Skin epidermis (tissue), 12 donors: ENCODE measurements around the gene NFIB.

Source experiments
- H3K27ac ChIP-seq, 21 experiments: fragments of 200-600 bp; sonication (generic) in 11 of 21; one replicate each; pipeline ENCODE4 v1.5.0; 2020; ENCODE audit warnings: mild to moderate bottlenecking in 3 of 21, inconsistent platforms in 2 of 21, moderate library complexity in 2 of 21
- H3K4me3 ChIP-seq, 7 experiments: fragments of 200-600 bp; sonication (generic) in 2 of 7; one replicate each; pipeline ENCODE4 v1.5.0; 2020; ENCODE audit warnings: inconsistent platforms in 2 of 7, mild to moderate bottlenecking in 2 of 7, moderate library complexity in 1 of 7

The NFIB gene

GRCh38 chr9:14296495-14297113, 17.3 kb downstream of the NFIB start:
- peak overlapping the region in 2 of 21 experiments; percentile 7 to 31 for H3K27ac ChIP-seq
- no peak overlapping the region for H3K4me3 ChIP-seq

GRCh38 chr9:14294659-14295058, 19.3 kb downstream of the NFIB start:
- Histone ChIP-seq H3K4me3 (no peak overlapping the region), H3K27ac (no peak overlapping the region)

DNA sequence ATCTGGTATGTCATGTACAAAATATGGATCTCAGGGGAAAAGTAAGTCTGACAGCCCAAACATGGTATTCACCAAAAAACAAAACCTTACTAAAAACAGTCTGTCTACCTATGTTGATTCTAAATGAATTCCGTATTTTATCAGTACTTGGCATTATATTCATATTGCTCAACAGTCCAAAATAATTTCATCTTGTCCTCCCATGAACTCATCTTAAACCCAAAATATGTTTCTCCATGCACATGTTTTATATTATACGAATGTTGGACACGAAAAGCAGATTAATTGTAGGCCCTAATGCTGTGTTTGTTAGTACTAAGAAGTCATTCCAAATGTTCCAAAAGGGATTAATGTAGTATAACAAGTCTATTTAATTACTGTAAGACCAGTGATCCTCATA, 20.1 kb downstream of the NFIB start:
- Histone ChIP-seq H3K27ac (no peak overlapping the region), H3K4me3 (no peak overlapping the region)

DNA sequence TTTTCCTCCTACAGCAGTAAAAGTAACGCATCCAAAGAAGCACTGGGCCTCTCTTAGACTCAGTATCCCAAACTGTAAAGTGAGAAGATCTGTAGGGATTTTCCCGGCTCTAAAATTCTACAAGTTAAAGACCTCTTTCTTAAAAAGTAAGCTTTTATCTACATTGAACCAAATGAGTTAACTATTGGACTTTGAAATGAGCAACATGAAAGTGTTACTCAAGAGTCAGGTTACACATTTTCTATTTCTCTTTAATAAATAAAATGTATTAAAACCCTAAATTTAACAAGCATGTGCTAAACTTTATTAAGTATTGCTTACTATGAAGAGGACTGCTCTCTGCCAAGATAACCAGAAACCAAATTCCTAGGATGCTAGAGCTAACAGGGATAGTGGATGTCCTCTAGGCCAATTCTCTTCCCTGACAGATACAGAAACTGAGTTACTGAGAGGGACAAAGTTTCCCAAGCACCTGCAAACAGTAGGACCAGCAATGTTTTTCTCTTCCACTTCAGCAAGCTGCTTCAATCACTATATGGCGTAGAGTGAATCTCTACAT, 21.7 kb downstream of the NFIB start:
- Histone ChIP-seq H3K4me3 (no peak overlapping the region), H3K27ac (no peak overlapping the region)

GRCh38 chr9:14289916-14290315, 24.0 kb downstream of the NFIB start:
- Histone ChIP-seq H3K27ac (no peak overlapping the region), H3K4me3 (no peak overlapping the region)

DNA sequence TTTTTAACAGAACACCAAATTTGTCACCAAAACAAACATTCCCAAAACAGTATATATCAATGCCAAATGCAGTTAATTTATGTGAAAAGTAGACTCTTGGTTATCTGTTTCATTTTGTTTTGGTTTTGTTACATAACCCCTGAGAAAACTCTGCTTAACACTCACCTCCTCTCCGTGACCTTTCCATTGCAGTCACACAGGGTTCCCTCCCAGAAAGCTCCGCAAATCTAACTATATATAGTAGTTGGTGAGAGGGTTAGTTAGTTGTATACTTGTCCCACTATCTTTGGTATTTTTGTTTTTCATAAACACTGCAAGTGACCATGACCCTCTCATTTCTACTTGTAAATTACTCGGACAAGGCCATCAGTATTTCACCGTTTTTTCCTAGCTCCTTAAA, 25.5 kb downstream of the NFIB start:
- no peak overlapping the region for H3K27ac ChIP-seq
- H3K4me3 ChIP-seq = no peak overlapping the region

GRCh38 chr9:14286121-14286520, 27.8 kb downstream of the NFIB start:
- H3K4me3 ChIP-seq = no peak overlapping the region
- no peak overlapping the region for H3K27ac ChIP-seq

GRCh38 chr9:14283276-14283675, 30.7 kb downstream of the NFIB start:
- H3K27ac ChIP-seq = no peak overlapping the region
- no peak overlapping the region for H3K4me3 ChIP-seq

GRCh38 chr9:14281876-14282275, 32.1 kb downstream of the NFIB start:
- H3K4me3 ChIP-seq = no peak overlapping the region
- H3K27ac ChIP-seq = no peak overlapping the region

DNA sequence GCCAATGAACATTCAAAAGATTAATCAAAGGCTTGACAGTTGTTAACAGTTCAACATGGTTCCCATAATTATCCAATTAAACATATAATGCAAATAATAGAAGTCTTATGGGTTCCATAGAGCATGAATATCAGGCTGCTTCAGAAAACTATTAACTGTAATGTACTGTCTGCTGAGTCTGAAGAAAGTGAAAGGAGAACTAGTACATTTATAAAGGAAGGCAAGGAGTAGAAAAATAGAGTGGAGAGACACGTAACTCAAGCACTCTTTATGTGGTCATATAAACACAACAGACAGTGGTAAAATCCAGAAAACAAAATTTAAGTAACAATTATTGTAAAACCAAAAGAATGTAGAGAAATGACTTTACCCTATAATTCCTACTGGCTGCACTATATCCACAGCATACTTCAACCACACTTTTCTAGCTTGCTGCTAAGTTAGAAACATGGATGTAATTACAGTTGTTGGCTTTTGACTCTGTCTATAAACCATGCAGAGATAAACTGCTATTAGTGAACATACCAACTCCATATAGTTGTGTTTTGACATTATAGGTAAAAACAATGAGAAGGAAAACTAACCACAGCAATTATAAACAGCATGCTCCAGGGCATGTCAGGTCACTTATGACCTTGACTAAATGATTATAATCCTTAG, 32.7 kb downstream of the NFIB start:
- Histone ChIP-seq H3K27ac (no peak overlapping the region), H3K4me3 (no peak overlapping the region)

- no peak overlapping the region for H3K27ac ChIP-seq
- H3K4me3 ChIP-seq = no peak overlapping the region
Observed at GRCh38 chr9:14279671-14280070, 34.3 kb downstream of the NFIB start.

- Histone ChIP-seq H3K27ac (no peak overlapping the region), H3K4me3 (no peak overlapping the region)
Observed at GRCh38 chr9:14278291-14278721, 35.6 kb downstream of the NFIB start.

DNA sequence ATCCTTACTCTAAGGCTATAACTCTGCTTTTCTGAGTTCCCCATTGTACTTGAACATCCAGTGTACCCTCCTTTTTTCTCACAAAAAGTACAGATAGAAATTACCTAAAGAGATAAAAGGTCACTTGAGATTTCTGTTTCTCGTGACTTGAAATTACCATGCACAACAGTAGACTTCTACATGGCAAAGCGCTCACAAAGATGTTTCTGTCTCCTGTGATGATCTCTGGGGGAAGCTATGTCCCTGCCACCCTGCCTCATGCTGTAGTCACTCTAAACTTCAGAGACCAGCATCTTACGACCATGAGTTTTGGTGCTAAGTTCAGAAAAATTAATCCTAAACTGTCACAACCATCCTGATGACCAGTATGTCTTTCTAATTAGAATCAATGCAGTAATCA, 36.2 kb downstream of the NFIB start:
- H3K27ac ChIP-seq = peak overlapping the region in 1 of 21 experiments; percentile 20

GRCh38 chr9:14277244-14277643, 36.7 kb downstream of the NFIB start:
- Histone ChIP-seq H3K4me3 (no peak overlapping the region), H3K27ac (no peak overlapping the region)

More for the DNA sequence above, 36.2 kb downstream of the NFIB start:
- no peak overlapping the region for H3K4me3 ChIP-seq

- H3K4me3 ChIP-seq = no peak overlapping the region
- H3K27ac ChIP-seq = no peak overlapping the region
Observed at GRCh38 chr9:14275331-14275730, 38.6 kb downstream of the NFIB start.

GRCh38 chr9:14273696-14274121, 40.2 kb downstream of the NFIB start:
- Histone ChIP-seq H3K27ac (peak overlapping the region in 2 of 21 experiments; percentile 4 to 57), H3K4me3 (no peak overlapping the region)

DNA sequence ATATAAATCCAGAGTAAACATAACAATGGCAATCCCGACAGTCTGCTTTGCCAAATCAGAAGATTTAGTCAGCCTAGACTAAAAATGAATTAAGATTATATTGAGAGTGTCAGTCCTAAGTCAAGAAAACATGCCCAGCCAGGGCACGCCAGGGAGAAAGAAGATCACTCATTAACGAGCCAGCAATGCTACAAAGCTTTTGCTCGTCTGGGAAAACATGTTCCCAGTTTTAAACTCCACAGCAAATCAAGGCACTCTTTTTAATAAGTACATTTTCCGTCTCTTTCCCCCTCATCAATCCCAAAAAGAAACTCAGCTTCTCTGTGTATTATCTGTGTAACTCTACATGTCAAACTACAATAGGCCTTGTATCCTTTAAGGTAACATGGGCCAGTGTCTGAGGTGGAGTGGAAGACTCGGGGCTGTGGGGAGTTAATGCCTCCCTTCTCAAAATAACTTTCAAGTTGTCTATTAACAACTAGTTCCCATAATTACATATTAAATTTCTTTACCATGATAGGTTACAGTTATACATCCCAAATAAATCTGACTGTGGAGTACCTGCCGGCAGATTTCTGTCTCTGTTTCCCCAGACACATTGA, 40.9 kb downstream of the NFIB start:
- peak overlapping the region in 3 of 21 experiments; percentile 4 to 59 (median 57) for H3K27ac ChIP-seq
- H3K4me3 ChIP-seq = no peak overlapping the region

DNA sequence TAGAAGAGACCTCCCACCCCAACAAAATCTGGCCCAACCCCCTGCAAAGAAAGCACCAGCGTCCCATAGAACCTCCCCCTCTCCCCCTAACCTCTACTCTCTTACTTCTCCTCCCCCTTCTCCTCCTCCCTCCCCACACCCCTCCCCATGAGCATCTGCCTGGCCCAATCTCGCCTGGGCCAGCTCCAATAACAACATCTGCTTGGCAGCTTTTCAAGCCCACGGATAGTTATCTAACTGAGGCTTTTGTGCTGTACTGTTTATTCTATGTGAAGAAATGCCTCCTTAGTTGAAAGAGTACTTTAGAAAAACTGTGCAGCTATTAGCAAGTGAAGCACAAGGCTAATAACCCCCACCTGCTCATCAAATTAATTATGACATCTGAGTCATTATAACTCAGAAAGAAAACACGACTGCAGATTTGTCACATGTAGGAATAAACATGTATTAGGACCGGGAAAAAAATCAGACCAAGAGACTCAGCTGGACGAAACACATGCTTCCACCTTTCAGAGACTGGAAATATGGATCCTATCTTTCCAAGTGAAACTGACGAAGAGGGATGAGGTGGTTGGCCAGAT, 42.8 kb downstream of the NFIB start:
- H3K27ac ChIP-seq = peak overlapping the region in 3 of 21 experiments; percentile 0 to 20 (median 1)
- H3K4me3 ChIP-seq = no peak overlapping the region

DNA sequence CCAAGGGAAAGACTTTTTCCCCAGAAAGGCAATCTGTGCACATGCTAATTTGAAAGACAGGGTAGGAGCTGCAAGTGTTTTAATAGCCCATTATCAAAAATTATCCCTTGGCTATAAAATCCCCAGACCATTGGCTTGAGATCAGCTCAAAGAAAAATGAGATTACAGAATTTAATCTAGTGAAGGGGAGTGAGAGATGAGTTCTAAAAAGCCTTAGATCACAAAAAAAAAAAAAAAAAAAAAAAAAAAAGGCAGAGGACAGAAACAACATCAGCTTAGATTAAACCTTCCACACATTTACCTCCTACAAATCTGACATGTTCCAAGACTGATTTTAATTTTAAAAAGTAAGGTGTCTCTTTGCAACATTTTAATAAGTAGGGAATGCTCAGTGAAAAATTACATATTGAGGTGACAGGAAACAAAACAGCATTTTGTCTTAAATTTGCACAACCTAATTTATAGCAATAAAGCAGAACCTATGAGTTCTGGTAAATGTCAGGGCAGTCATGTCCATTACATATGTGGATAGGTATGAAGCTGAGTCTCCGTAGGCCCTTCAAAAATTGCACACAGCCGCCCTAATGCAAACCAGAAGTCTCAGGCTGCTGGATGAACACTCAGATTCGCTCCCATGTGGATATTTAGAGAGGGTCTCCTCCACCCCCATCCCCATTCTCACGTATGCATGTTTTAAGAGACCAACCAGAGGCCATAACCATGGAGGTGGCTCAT, 43.4 kb downstream of the NFIB start:
- Histone ChIP-seq H3K27ac (peak overlapping the region in 1 of 21 experiments; percentile 20), H3K4me3 (no peak overlapping the region)

GRCh38 chr9:14269916-14270315, 44.0 kb downstream of the NFIB start:
- Histone ChIP-seq H3K4me3 (no peak overlapping the region), H3K27ac (peak overlapping the region in 1 of 21 experiments; percentile 6)
